G401.6 (cell line): ENCODE data around the gene RFLNA.
"Not testable (repeated sequence)": the region's sequence is repeated elsewhere in the genome, so short reads cannot be mapped to it uniquely, and the experiment has no call there.

Experiments
- FAIRE-seq: peaks from 2 replicates; lab custom pipeline; 2012; peaks lifted over from hg19 to GRCh38; lab: Jason Lieb, UNC

The RFLNA gene

GRCh38 chr12:124321556-124322270 lies 26.8 kb downstream of the RFLNA start:
- no peak for FAIRE-seq

- no peak for FAIRE-seq
Observed at GRCh38 chr12:124322271-124322998, 27.5 kb downstream of the RFLNA start.

- not testable (repeated sequence) for FAIRE-seq
Observed at GRCh38 chr12:124322999-124323328, 28.1 kb downstream of the RFLNA start.

- no peak for FAIRE-seq
Observed at GRCh38 chr12:124323771-124324530, 29.1 kb downstream of the RFLNA start.

- FAIRE-seq = no peak
Observed at GRCh38 chr12:124324803-124325705, 30.2 kb downstream of the RFLNA start.

- no peak for FAIRE-seq
Observed at GRCh38 chr12:124326104-124326503, 31.2 kb downstream of the RFLNA start.

GRCh38 chr12:124326871-124327270 lies 32.0 kb downstream of the RFLNA start:
- FAIRE-seq = no peak

- no peak for FAIRE-seq
Observed at GRCh38 chr12:124327362-124328043, 32.6 kb downstream of the RFLNA start.

- no peak for FAIRE-seq
Observed at GRCh38 chr12:124328116-124328515, 33.2 kb downstream of the RFLNA start.

- FAIRE-seq = no peak
Observed at GRCh38 chr12:124328636-124329035, 33.7 kb downstream of the RFLNA start.

GRCh38 chr12:124332058-124332672 lies 37.3 kb downstream of the RFLNA start:
- FAIRE-seq = no peak

- no peak for FAIRE-seq
Observed at GRCh38 chr12:124332900-124333299, 38.0 kb downstream of the RFLNA start.

GRCh38 chr12:124333724-124334123 lies 38.8 kb downstream of the RFLNA start:
- FAIRE-seq = no peak

GRCh38 chr12:124334266-124334665 lies 39.4 kb downstream of the RFLNA start:
- FAIRE-seq = no peak

GRCh38 chr12:124334976-124335375 lies 40.1 kb downstream of the RFLNA start:
- FAIRE-seq = no peak

GRCh38 chr12:124335426-124336183 lies 40.7 kb downstream of the RFLNA start:
- FAIRE-seq = no peak

- FAIRE-seq = no peak
Observed at GRCh38 chr12:124336184-124336437, 41.2 kb downstream of the RFLNA start.

- no peak for FAIRE-seq
Observed at GRCh38 chr12:124336742-124337520, 42.0 kb downstream of the RFLNA start.

GRCh38 chr12:124337622-124338021 lies 42.7 kb downstream of the RFLNA start:
- no peak for FAIRE-seq

- FAIRE-seq = no peak
Observed at GRCh38 chr12:124338448-124338847, 43.6 kb downstream of the RFLNA start.
